ENCODE results near the gene TMED1. TPM values are rescaled to one million over a fixed set of nuclear protein-coding genes. Genes with fewer than 3 reads are reported as not detected.

The TMED1 gene
- total and polyA plus RNA-seq, 9 of the 15 experiments (the other 6 are each of a cell fraction or from before 2014, with no cell fraction given), result 0.86 to 30.2 (median 23.5) TPM

DNA sequence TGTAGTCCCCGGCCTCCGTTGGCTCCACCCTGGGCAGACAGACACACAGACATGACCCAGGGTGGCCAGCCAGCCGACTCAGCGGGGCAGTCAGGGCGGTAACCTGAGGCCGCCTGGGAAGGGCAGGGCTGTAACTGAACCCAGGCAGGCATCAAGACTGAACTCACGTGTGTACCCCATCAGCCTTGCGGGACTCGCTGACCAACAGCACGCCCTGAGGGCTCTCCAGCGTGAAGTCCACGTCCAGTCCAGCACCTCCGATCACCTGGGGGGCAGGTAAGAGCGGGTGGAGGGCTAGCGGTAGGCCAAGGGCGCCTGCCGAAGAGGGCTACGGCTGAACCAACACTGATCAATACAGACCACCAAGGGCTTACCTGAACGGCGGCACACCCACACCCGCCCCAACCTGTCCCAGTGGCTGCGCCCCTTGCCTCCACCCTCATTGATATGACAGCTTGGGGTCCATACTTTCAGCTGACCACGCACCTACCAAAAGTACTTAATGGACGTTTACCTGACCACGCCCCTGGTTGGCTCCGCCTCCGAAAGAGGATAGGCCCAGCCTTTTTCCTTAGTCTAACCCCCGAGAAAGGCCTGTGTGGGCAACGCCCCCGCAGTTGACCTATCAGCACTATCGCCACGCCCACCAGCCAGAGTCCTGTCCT is 791 bp downstream of the TMED1 start (continued):
- TF ChIP-seq, protein P1, sequence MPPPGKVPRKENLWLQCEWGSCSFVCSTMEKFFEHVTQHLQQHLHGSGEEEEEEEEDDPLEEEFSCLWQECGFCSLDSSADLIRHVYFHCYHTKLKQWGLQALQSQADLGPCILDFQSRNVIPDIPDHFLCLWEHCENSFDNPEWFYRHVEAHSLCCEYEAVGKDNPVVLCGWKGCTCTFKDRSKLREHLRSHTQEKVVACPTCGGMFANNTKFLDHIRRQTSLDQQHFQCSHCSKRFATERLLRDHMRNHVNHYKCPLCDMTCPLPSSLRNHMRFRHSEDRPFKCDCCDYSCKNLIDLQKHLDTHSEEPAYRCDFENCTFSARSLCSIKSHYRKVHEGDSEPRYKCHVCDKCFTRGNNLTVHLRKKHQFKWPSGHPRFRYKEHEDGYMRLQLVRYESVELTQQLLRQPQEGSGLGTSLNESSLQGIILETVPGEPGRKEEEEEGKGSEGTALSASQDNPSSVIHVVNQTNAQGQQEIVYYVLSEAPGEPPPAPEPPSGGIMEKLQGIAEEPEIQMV (tag; conservative IDR thresholded peaks at IDR 0.05; ENCODE audit: low read depth), result no peak
- TF ChIP-seq JUN (IDR thresholded peaks at IDR 0.05; ENCODE audit: borderline replicate concordance, low read depth, low read length) (no peak), JUN (CRISPR knock-in tag; IDR thresholded peaks at IDR 0.05; ENCODE audit: borderline replicate concordance) (no peak), ZNF217 (CRISPR knock-in tag; IDR thresholded peaks at IDR 0.05) (no peak), PTBP1 (IDR thresholded peaks at IDR 0.05; ENCODE audit: low read depth, low read length) (no peak), YY1 (IDR thresholded peaks at IDR 0.05; ENCODE audit: borderline replicate concordance in 1 of 3, control insufficient read depth in 1 of 3, extremely low read depth in 1 of 3, insufficient read depth in 3 of 3, insufficient read length in 1 of 3, insufficient replicate concordance in 2 of 3, low read depth in 1 of 3, low read length in 2 of 3) (peak in 2 of 3 experiments; percentile 10), ZNF224 (CRISPR knock-in tag; IDR thresholded peaks at IDR 0.05) (no peak), ZNF57 (CRISPR knock-in tag; IDR thresholded peaks at IDR 0.05) (peak; percentile 63; the same call in 1 of the 2 replicates)
- TF ChIP-seq, protein P2, sequence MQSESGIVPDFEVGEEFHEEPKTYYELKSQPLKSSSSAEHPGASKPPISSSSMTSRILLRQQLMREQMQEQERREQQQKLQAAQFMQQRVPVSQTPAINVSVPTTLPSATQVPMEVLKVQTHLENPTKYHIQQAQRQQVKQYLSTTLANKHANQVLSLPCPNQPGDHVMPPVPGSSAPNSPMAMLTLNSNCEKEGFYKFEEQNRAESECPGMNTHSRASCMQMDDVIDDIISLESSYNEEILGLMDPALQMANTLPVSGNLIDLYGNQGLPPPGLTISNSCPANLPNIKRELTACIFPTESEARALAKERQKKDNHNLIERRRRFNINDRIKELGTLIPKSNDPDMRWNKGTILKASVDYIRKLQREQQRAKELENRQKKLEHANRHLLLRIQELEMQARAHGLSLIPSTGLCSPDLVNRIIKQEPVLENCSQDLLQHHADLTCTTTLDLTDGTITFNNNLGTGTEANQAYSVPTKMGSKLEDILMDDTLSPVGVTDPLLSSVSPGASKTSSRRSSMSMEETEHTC (IDR thresholded peaks at IDR 0.05), result no peak
- TF ChIP-seq, protein P3, sequence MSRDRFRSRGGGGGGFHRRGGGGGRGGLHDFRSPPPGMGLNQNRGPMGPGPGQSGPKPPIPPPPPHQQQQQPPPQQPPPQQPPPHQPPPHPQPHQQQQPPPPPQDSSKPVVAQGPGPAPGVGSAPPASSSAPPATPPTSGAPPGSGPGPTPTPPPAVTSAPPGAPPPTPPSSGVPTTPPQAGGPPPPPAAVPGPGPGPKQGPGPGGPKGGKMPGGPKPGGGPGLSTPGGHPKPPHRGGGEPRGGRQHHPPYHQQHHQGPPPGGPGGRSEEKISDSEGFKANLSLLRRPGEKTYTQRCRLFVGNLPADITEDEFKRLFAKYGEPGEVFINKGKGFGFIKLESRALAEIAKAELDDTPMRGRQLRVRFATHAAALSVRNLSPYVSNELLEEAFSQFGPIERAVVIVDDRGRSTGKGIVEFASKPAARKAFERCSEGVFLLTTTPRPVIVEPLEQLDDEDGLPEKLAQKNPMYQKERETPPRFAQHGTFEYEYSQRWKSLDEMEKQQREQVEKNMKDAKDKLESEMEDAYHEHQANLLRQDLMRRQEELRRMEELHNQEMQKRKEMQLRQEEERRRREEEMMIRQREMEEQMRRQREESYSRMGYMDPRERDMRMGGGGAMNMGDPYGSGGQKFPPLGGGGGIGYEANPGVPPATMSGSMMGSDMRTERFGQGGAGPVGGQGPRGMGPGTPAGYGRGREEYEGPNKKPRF (IDR thresholded peaks at IDR 0.05; ENCODE audit: low read depth, low read length), result no peak
- TF ChIP-seq, protein P4, sequence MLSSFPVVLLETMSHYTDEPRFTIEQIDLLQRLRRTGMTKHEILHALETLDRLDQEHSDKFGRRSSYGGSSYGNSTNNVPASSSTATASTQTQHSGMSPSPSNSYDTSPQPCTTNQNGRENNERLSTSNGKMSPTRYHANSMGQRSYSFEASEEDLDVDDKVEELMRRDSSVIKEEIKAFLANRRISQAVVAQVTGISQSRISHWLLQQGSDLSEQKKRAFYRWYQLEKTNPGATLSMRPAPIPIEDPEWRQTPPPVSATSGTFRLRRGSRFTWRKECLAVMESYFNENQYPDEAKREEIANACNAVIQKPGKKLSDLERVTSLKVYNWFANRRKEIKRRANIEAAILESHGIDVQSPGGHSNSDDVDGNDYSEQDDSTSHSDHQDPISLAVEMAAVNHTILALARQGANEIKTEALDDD (IDR thresholded peaks at IDR 0.05), result 0 out of 2 replicates have a peak, but pooled peaks have one; percentile 31
- TF ChIP-seq, protein P5, sequence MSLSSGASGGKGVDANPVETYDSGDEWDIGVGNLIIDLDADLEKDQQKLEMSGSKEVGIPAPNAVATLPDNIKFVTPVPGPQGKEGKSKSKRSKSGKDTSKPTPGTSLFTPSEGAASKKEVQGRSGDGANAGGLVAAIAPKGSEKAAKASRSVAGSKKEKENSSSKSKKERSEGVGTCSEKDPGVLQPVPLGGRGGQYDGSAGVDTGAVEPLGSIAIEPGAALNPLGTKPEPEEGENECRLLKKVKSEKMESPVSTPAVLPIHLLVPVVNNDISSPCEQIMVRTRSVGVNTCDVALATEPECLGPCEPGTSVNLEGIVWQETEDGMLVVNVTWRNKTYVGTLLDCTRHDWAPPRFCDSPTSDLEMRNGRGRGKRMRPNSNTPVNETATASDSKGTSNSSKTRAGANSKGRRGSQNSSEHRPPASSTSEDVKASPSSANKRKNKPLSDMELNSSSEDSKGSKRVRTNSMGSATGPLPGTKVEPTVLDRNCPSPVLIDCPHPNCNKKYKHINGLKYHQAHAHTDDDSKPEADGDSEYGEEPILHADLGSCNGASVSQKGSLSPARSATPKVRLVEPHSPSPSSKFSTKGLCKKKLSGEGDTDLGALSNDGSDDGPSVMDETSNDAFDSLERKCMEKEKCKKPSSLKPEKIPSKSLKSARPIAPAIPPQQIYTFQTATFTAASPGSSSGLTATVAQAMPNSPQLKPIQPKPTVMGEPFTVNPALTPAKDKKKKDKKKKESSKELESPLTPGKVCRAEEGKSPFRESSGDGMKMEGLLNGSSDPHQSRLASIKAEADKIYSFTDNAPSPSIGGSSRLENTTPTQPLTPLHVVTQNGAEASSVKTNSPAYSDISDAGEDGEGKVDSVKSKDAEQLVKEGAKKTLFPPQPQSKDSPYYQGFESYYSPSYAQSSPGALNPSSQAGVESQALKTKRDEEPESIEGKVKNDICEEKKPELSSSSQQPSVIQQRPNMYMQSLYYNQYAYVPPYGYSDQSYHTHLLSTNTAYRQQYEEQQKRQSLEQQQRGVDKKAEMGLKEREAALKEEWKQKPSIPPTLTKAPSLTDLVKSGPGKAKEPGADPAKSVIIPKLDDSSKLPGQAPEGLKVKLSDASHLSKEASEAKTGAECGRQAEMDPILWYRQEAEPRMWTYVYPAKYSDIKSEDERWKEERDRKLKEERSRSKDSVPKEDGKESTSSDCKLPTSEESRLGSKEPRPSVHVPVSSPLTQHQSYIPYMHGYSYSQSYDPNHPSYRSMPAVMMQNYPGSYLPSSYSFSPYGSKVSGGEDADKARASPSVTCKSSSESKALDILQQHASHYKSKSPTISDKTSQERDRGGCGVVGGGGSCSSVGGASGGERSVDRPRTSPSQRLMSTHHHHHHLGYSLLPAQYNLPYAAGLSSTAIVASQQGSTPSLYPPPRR (CRISPR knock-in tag; IDR thresholded peaks at IDR 0.05; ENCODE audit: borderline replicate concordance), result no peak

Data from K562 (cell line).